B cell (primary cell): ENCODE measurements around the gene ZC3H7B. TPM values are rescaled to one million over a fixed set of nuclear protein-coding genes. Genes with fewer than 3 reads are reported as not detected.

Experiments
- ATAC-seq: fragments of 200-7000 bp; cut with Tn5 transposase; one replicate; pipeline ENCODE4 v1.10.0; 2021; ENCODE audit warnings: low read depth, mild to moderate bottlenecking, moderate number of reproducible peaks, moderate library complexity
- CTCF ChIA-PET: fragments of 350-600 bp; sonication (Branson Sonifier 250); formaldehyde crosslinking; loops from one replicate; lab custom pipeline; 2021; ENCODE audit warnings: antibody characterized with exemption, inconsistent platforms; lab: Charles Lee
- POLR2A ChIA-PET: fragments of 350-600 bp; sonication (Branson Sonifier 250); formaldehyde crosslinking; loops from one replicate; lab custom pipeline; 2021; ENCODE audit warnings: antibody characterized with exemption; lab: Charles Lee
- DNase-seq: peaks from one replicate; pipeline ENCODE4 v3.0.0; 2013
- H2AFZ ChIP-seq: 2 replicates; pipeline ENCODE4 v1.6.1; 2012; ENCODE audit warnings: mild to moderate bottlenecking, low read depth, low read length; ENCODE audit not compliant: insufficient read depth, poor library complexity, severe bottlenecking
- H3K27ac ChIP-seq, 2 donors: 1 replicate in 1 of 2; 2 replicates in 1 of 2; pipeline ENCODE4 v1.5.1; 2012 to 2013; ENCODE audit warnings: low read length in 2 of 2, mild to moderate bottlenecking in 2 of 2, moderate library complexity in 1 of 2
- H3K27me3 ChIP-seq, 4 experiments: fragments of 200-600 bp in 1 of 4; sonication (generic) in 1 of 4; replicated peaks in 1 of 4; 1 replicate in 2 of 4; 2 replicates in 2 of 4; pipeline versions ENCODE4 v1.6.1 to v1.7.0; 2013 to 2016; ENCODE audit warnings: low read length in 3 of 4, mild to moderate bottlenecking in 2 of 4, mixed read lengths in 1 of 4, moderate library complexity in 1 of 4; ENCODE audit not compliant: insufficient read depth in 4 of 4, control insufficient read depth in 3 of 4; ENCODE audit errors: control extremely low read depth in 1 of 4
- H3K36me3 ChIP-seq, 2 experiments: replicated peaks in 1 of 2; 1 replicate in 1 of 2; 2 replicates in 1 of 2; pipeline versions ENCODE4 v1.6.1 to v1.7.1; 2013; ENCODE audit warnings: low read length in 1 of 2; ENCODE audit not compliant: insufficient read depth in 2 of 2, control insufficient read depth in 1 of 2; ENCODE audit errors: control extremely low read depth in 1 of 2, extremely low read depth in 1 of 2
- H3K4me1 ChIP-seq, 2 donors: fragments of 200-600 bp in 1 of 2; sonication (generic) in 1 of 2; 1 replicate in 1 of 2; 2 replicates in 1 of 2; pipeline versions ENCODE4 v1.5.1 to v1.6.1; 2013 to 2017; ENCODE audit warnings: low read length in 2 of 2; ENCODE audit not compliant: control insufficient read depth in 2 of 2, insufficient read depth in 2 of 2
- H3K4me2 ChIP-seq: replicated peaks from 2 replicates; pipeline ENCODE3; 2012; ENCODE audit warnings: mild to moderate bottlenecking, low read depth, low read length; ENCODE audit not compliant: poor library complexity, severe bottlenecking
- H3K4me3 ChIP-seq, 5 experiments: fragments of 200-600 bp in 1 of 5; sonication (generic) in 1 of 5; 1 replicate in 3 of 5; 2 replicates in 2 of 5; pipeline versions ENCODE4 v1.5.1 to v1.7.0; 2011 to 2016; ENCODE audit warnings: low read length in 4 of 5, mild to moderate bottlenecking in 4 of 5, low read depth in 2 of 5, control low read depth in 1 of 5, moderate library complexity in 1 of 5; ENCODE audit not compliant: insufficient read depth in 1 of 5; ENCODE audit errors: control extremely low read depth in 1 of 5, extremely low read depth in 1 of 5
- H3K79me2 ChIP-seq: fragments of 200-600 bp; sonication (generic); one replicate; pipeline ENCODE4 v1.6.0; 2016; ENCODE audit warnings: low read length; ENCODE audit not compliant: control insufficient read depth, insufficient read depth
- H3K9ac ChIP-seq: fragments of 200-600 bp; sonication (generic); 2 replicates; pipeline ENCODE4 v1.6.1; 2017; ENCODE audit warnings: mild to moderate bottlenecking, low read length, moderate library complexity
- H3K9me3 ChIP-seq, 3 donors: one replicate each; pipeline versions ENCODE4 v1.6.1 to v1.7.1; 2013; ENCODE audit warnings: low read length in 2 of 3; ENCODE audit not compliant: control insufficient read depth in 2 of 3, insufficient read depth in 1 of 3; ENCODE audit errors: control extremely low read depth in 1 of 3
- H4K20me1 ChIP-seq: 2 replicates; pipeline ENCODE4 v1.6.0; 2012; ENCODE audit warnings: mild to moderate bottlenecking, low read length; ENCODE audit not compliant: insufficient read depth, control insufficient read depth, poor library complexity, severe bottlenecking
- H3K27ac Mint-ChIP-seq: one replicate; pipeline ENCODE4 v1.8.0; 2021; ENCODE audit warnings: mixed read lengths
- H3K27me3 Mint-ChIP-seq: one replicate; pipeline ENCODE4 v1.8.0; 2021; ENCODE audit warnings: mixed read lengths
- H3K4me1 Mint-ChIP-seq: one replicate; pipeline ENCODE4 v1.8.0; 2021; ENCODE audit warnings: mixed read lengths
- H3K4me3 Mint-ChIP-seq: one replicate; pipeline ENCODE4 v1.8.0; 2021; ENCODE audit warnings: mixed read lengths
- H3K9me3 Mint-ChIP-seq: one replicate; pipeline ENCODE4 v1.8.0; 2022; ENCODE audit warnings: mixed read lengths; ENCODE audit not compliant: insufficient read depth
- EZH2 ChIP-seq: IDR thresholded peaks from 2 replicates; pipeline ENCODE4 v1.6.1; 2012; ENCODE audit warnings: borderline replicate concordance, low read depth, mild to moderate bottlenecking, moderate library complexity, low read length; ENCODE audit not compliant: insufficient read depth, poor library complexity, severe bottlenecking
- whole genome bisulfite sequencing: methylation state at CpG from one replicate; pipeline ENCODE4 v1.1.5; 2013; ENCODE audit warnings: missing lambda C conversion rate; ENCODE audit not compliant: insufficient coverage; 5-methylcytosine and 5-hydroxymethylcytosine counted together
- intact Hi-C: fragments of 100-400 bp; cut with micrococcal nuclease; formaldehyde crosslinking; loops from one replicate; pipeline ENCODE4 v1.10.0; 2022
- polyA plus RNA-seq: library from polyadenylated mRNA; depleted of rRNA; stranded (reverse); fragments of >200 nt; gene quantifications from 2 replicates; pipeline ENCODE4 v1.2.3, GENCODE V29; 2012
- total RNA-seq, 2 donors: library from RNA; stranded (reverse); fragments of 120-200 nt in 1 of 2; gene quantifications; 1 replicate in 1 of 2; 2 replicates in 1 of 2; pipeline versions ENCODE4 v1.2.3 to v1.2.4, GENCODE V29; 2013 to 2022
- TF ChIP-seq, protein P1 (sequence below): fragments of 200-600 bp; IDR thresholded peaks from one replicate; pipeline ENCODE4 v1.8.0; 2022; ENCODE audit warnings: antibody characterized with exemption, mild to moderate bottlenecking

Gene ZC3H7B
- total and polyA plus RNA-seq, 2 donors (not counting 1 experiment from before 2014, with no cell fraction given), result 29.8 to 41.9 TPM

DNA sequence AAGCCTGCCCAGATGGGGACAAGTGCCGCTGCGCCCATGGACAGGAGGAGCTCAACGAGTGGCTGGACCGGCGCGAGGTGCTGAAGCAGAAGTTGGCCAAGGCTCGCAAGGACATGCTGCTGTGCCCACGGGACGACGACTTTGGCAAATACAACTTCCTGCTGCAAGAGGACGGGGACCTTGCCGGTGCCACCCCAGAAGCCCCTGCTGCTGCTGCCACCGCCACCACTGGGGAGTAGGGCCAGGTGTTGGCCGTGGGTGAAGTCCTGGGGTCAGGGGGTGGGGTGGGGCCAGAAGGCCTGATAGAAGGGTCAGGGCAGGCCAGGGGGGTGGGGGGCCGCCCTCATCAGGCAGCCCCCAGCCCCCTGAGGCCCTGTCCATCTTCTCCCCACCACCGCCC lies 55.9 kb downstream of the ZC3H7B start:
- DNase-seq (no peak), ATAC-seq (no peak)
- H3K9me3 Mint-ChIP-seq, result no peaks in the 10 kb centered on the region
- Histone ChIP-seq H3K36me3 (peaks cover 0 to 47% of the 10 kb centered on the region in 2 experiments), H3K27me3 (no peaks in the 10 kb centered on the region), H2AFZ (no peak overlapping the region), H3K9me3 (no peaks in the 10 kb centered on the region), H3K79me2 (no peaks in the 10 kb centered on the region), H3K27ac (no peak overlapping the region), H3K4me1 (no peaks in the 10 kb centered on the region), H3K4me3 (no peak overlapping the region), H3K9ac (no peak overlapping the region), H4K20me1 (no peaks in the 10 kb centered on the region), H3K4me2 (no peak overlapping the region)
- intact Hi-C loops, result no loop called here
- no peak overlapping the region for H3K27ac Mint-ChIP-seq
- H3K4me1 Mint-ChIP-seq, result no peaks in the 10 kb centered on the region
- whole genome bisulfite sequencing, result 99% methylated on average over 14 of the region's 16 CpGs
- ChIA-PET POLR2A (interaction anchor here (0.7 kb wide), 2 partner anchors 15 to 25 kb away, joined by 4 to 5 read pairs; partner anchors contain the start of gene TEF), CTCF (no interaction called here)
- no peak overlapping the region for H3K4me3 Mint-ChIP-seq
- TF ChIP-seq EZH2, result no peak
- TF ChIP-seq, protein P1, sequence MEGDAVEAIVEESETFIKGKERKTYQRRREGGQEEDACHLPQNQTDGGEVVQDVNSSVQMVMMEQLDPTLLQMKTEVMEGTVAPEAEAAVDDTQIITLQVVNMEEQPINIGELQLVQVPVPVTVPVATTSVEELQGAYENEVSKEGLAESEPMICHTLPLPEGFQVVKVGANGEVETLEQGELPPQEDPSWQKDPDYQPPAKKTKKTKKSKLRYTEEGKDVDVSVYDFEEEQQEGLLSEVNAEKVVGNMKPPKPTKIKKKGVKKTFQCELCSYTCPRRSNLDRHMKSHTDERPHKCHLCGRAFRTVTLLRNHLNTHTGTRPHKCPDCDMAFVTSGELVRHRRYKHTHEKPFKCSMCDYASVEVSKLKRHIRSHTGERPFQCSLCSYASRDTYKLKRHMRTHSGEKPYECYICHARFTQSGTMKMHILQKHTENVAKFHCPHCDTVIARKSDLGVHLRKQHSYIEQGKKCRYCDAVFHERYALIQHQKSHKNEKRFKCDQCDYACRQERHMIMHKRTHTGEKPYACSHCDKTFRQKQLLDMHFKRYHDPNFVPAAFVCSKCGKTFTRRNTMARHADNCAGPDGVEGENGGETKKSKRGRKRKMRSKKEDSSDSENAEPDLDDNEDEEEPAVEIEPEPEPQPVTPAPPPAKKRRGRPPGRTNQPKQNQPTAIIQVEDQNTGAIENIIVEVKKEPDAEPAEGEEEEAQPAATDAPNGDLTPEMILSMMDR, result no peak
- H3K27me3 Mint-ChIP-seq, result no peaks in the 10 kb centered on the region

DNA sequence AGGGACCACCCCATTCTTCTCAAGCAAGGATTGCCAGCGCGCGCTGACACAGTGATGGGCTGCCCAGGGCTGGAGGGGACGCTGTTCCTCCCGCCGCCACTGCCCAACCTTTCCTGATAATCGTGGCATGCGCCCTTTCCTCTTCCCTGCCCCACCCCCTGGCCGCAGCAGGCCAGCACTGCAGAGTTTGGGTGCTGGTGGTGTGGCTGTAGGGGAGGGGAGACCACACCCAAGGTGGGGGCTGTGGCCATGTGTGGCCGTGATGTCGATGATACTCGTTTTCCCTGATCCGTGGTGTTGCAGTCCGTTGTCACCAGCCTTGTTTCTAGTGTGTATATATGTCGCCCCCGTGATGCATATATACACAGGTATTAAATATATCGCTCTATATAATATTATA lies 57.6 kb downstream of the ZC3H7B start:
- ChIA-PET POLR2A (interaction anchor here (1.0 kb wide), 1 partner anchor 23 kb away, joined by 8 read pairs; the partner anchor contains the start of gene TEF), CTCF (no interaction called here)
- no peaks in the 10 kb centered on the region for H3K27me3 Mint-ChIP-seq
- intact Hi-C loops, result no loop called here
- H3K9me3 Mint-ChIP-seq, result no peaks in the 10 kb centered on the region
- Histone ChIP-seq H4K20me1 (no peaks in the 10 kb centered on the region), H3K4me1 (no peaks in the 10 kb centered on the region), H3K4me2 (no peak overlapping the region), H3K27ac (no peak overlapping the region), H3K36me3 (peaks cover 0 to 37% of the 10 kb centered on the region in 2 experiments), H3K27me3 (no peaks in the 10 kb centered on the region), H3K9me3 (no peaks in the 10 kb centered on the region), H3K79me2 (no peaks in the 10 kb centered on the region), H3K9ac (no peak overlapping the region), H3K4me3 (no peak overlapping the region), H2AFZ (no peak overlapping the region)
- 95% methylated on average over 8 of the region's 17 CpGs for WGBS
- ATAC-seq, result no peak
- H3K4me3 Mint-ChIP-seq, result no peak overlapping the region
- DNase-seq, result no peak
- no peak overlapping the region for H3K27ac Mint-ChIP-seq
- TF ChIP-seq EZH2, result no peak
- TF ChIP-seq, protein P1, result no peak
- H3K4me1 Mint-ChIP-seq, result no peaks in the 10 kb centered on the region
